ENCODE measurements around the gene ACTMAP.

Gene ACTMAP

GRCh38 chr19:40693896-40694295 lies 56.4 kb downstream of the ACTMAP start:
- DNase-seq (ENCODE audit: low read depth in 2 of 2), result no peak

GRCh38 chr19:40693150-40693788 lies 57.0 kb downstream of the ACTMAP start:
- DNase-seq (ENCODE audit: low read depth in 2 of 2), result no peak

GRCh38 chr19:40692212-40692551 lies 58.1 kb downstream of the ACTMAP start:
- DNase-seq (ENCODE audit: low read depth in 2 of 2), result no peak

- no peak for DNase-seq (ENCODE audit: low read depth in 2 of 2)
Observed at GRCh38 chr19:40691421-40692211, 58.7 kb downstream of the ACTMAP start.
